GM15510 (cell line): Measurements from ENCODE around the gene CREBL2.

Experiments
- POLR2A ChIP-seq: IDR thresholded peaks from 3 replicates; pipeline ENCODE4 v1.6.1; 2011; ENCODE audit warnings: borderline replicate concordance; ENCODE audit not compliant: insufficient read length; ENCODE audit errors: extremely low read depth

CREBL2 gene

GRCh38 chr12:12684375-12685106, 72.9 kb downstream of the CREBL2 start:
- no peak for TF ChIP-seq POLR2A

- no peak for TF ChIP-seq POLR2A
Measured at GRCh38 chr12:12685305-12685704, 73.6 kb downstream of the CREBL2 start.

GRCh38 chr12:12686472-12686871, 74.8 kb downstream of the CREBL2 start:
- TF ChIP-seq POLR2A: no peak

GRCh38 chr12:12686925-12687324, 75.2 kb downstream of the CREBL2 start:
- TF ChIP-seq POLR2A: no peak

- TF ChIP-seq POLR2A: no peak
Measured at GRCh38 chr12:12689647-12690300, 78.1 kb downstream of the CREBL2 start.

DNA sequence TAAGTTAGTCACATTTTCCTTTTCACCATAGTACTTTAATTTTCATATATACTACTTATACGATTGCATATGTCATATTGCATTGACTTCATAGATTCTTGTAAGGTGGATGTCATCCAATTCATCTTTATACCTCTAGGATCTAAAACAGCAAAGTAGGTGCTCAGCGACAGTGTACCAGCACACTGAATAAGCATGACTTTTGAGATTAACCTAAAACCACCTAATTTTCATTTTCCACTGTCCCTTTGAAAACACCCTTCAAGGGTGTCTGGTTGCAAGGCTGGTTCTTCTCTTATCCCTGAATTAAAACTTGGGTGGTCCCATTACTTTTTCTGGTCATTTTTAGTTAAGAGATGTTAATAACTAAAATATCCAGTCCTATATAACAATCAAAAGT, 79.9 kb downstream of the CREBL2 start:
- no peak for TF ChIP-seq POLR2A

DNA sequence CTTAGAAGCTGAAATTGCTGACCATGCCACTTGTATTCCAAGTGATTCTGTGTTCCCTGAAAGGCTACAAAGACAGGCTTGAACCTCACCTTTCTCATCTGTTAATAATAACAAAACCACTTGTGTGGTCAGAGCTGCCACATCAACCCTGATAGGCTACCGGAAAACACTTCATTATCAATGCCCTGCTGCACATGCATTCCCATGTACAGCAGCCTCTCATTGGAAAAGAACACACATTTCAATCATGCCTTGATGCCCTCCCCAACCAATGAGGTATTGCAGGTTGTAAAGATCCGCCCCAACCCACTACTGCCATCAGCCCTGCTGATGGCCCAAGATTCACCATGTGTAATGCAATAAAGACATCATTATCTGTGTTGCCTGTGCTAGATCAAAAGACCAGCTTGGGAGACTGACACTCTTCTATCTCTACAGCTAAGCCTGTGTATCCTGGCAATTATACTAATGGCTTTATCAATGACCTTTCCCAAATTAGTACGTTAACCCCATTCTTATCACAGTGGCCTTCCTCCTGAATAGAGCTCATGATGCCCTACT, 81.5 kb downstream of the CREBL2 start:
- TF ChIP-seq POLR2A: no peak
